ENCODE measurements around the gene TINCR.

The TINCR gene

DNA sequence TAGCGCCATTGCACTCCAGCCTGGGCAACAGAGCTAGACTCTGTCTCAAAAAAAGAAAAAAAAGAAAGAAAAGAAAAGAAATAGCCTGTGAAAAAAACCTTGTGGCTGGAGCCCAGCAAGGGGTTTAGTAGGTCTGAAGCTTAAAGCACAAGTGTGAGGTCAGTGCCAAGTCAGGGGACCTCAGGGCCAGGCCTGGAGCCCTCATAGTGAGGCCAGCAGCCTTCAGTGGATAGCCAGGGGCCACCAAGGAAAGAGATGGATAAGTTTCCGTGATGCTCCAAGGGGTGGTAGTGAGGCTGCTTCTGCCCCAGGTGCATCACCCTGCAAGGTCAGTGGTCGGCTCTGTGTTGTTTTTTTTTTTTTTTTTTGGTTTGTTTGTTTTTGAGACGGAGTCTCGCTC lies 12.9 kb downstream of the TINCR start:
- TF ChIP-seq, protein P1, sequence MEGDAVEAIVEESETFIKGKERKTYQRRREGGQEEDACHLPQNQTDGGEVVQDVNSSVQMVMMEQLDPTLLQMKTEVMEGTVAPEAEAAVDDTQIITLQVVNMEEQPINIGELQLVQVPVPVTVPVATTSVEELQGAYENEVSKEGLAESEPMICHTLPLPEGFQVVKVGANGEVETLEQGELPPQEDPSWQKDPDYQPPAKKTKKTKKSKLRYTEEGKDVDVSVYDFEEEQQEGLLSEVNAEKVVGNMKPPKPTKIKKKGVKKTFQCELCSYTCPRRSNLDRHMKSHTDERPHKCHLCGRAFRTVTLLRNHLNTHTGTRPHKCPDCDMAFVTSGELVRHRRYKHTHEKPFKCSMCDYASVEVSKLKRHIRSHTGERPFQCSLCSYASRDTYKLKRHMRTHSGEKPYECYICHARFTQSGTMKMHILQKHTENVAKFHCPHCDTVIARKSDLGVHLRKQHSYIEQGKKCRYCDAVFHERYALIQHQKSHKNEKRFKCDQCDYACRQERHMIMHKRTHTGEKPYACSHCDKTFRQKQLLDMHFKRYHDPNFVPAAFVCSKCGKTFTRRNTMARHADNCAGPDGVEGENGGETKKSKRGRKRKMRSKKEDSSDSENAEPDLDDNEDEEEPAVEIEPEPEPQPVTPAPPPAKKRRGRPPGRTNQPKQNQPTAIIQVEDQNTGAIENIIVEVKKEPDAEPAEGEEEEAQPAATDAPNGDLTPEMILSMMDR (IDR thresholded peaks at IDR 0.05; ENCODE audit: low read depth, low read length, missing control alignments) = no peak
- DNase-seq (ENCODE audit: low read depth) = no peak
- in situ Hi-C loops (cut with HindIII; ENCODE audit: low sequenced_read_pairs) = loop anchor here (10.0 kb wide), 1 partner anchor 70 kb away; no protein-coding TSS in a partner anchor
- H3K4me3 ChIP-seq (ENCODE audit: low read depth, low read length) = no peak overlapping the region

DNA sequence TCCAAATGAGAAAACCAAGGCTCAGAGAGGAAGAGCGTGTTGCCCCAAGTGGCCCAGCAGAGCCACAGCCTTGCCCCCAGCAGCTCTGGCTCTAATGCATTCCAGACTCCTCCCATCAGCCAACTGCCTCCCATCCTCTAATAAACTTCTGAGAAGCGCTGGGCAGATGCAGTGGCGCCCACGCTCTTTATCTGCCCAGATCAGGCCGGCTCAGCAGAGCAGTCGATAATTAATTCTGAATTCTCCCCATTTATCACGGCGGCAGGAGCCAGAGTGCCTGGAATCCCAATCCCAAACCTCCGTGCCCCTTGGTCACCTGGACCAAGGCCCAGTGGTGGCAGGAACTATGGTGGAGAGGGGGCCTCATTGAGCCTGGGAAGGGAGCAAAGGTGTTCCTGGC lies 13.9 kb downstream of the TINCR start:
- in situ Hi-C loops (cut with HindIII; ENCODE audit: low sequenced_read_pairs) = loop anchor here (10.0 kb wide), 1 partner anchor 69 kb away; no protein-coding TSS in a partner anchor
- TF ChIP-seq, protein P1 (IDR thresholded peaks at IDR 0.05; ENCODE audit: low read depth, low read length, missing control alignments) = no peak
- no peak overlapping the region for H3K4me3 ChIP-seq (ENCODE audit: low read depth, low read length)
- DNase-seq (ENCODE audit: low read depth) = no peak

- peak; percentile 19 for DNase-seq (ENCODE audit: low read depth)
- in situ Hi-C loops (cut with HindIII; ENCODE audit: low sequenced_read_pairs) = no loop called here
- no peak overlapping the region for H3K4me3 ChIP-seq (ENCODE audit: low read depth, low read length)
- TF ChIP-seq, protein P1 (IDR thresholded peaks at IDR 0.05; ENCODE audit: low read depth, low read length, missing control alignments) = peak; percentile 64
These were observed 19.9 kb downstream of the TINCR start for GRCh38 chr19:5547881-5548280.

DNA sequence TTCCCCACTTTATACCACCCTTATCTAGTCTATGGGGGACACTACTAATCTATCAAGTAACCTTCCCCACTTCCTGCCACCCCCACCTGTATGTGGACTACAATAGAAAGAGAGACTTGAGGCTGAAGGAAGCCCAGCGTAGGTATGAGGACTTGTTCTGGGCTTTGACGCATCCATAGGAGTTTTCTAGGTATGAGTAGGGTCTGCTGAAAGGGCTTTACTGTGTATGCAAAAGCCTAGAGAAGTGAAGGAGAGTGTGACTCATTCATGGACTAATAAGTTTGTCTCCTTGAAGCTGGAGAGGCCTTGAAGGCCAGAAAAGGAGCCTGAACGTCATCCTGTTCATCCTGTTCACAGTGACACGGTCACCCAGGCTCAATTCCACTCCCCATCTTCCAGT lies 21.8 kb downstream of the TINCR start:
- no peak overlapping the region for H3K4me3 ChIP-seq (ENCODE audit: low read depth, low read length)
- in situ Hi-C loops (cut with HindIII; ENCODE audit: low sequenced_read_pairs) = no loop called here
- TF ChIP-seq, protein P1 (IDR thresholded peaks at IDR 0.05; ENCODE audit: low read depth, low read length, missing control alignments) = no peak
- DNase-seq (ENCODE audit: low read depth) = no peak

DNA sequence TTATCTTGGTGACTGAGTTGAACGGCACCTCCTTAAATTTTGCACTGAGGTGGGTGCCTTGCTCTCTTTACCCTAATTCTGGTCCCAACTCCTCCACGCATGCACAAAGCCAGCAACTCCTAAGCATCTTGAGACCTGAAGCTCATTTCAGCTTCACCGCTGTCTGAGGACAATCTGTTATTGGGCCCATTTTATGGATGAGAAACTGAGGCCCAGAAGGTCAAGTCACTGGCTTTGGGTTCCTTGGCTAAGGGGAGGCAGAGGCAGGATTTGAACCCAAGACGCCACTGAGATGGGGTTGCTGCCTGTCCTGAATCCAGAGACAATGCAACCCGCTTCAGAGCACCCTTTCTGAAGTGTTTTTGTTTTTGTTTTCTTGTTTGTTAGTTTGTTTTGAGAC lies 22.7 kb downstream of the TINCR start:
- in situ Hi-C loops (cut with HindIII; ENCODE audit: low sequenced_read_pairs) = no loop called here
- TF ChIP-seq, protein P1 (IDR thresholded peaks at IDR 0.05; ENCODE audit: low read depth, low read length, missing control alignments) = no peak
- H3K4me3 ChIP-seq (ENCODE audit: low read depth, low read length) = no peak overlapping the region
- no peak for DNase-seq (ENCODE audit: low read depth)

DNA sequence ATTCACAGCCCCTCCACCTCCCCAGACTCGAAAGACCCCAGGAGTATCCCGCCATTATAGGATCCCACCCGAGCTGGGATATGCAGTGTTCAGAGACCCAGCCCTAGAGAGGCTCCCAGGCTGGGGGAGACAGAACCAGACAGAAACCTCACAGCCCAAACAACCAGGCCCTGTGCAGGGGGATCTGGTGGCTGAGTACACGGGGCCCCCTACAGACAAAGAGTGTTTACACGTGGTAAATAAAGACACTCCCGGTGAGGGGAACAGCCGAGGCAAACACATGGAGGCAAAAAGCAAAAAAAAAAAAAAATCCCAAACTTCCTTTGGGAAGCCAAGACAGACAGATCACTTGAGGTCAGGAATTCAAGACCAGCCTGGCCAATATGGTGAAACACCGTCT lies 25.1 kb downstream of the TINCR start:
- no peak overlapping the region for H3K4me3 ChIP-seq (ENCODE audit: low read depth, low read length)
- in situ Hi-C loops (cut with HindIII; ENCODE audit: low sequenced_read_pairs) = no loop called here
- TF ChIP-seq, protein P1 (IDR thresholded peaks at IDR 0.05; ENCODE audit: low read depth, low read length, missing control alignments) = no peak
- DNase-seq (ENCODE audit: low read depth) = no peak

GRCh38 chr19:5541456-5541855 lies 26.3 kb downstream of the TINCR start:
- no peak for DNase-seq (ENCODE audit: low read depth)
- TF ChIP-seq, protein P1 (IDR thresholded peaks at IDR 0.05; ENCODE audit: low read depth, low read length, missing control alignments) = no peak
- in situ Hi-C loops (cut with HindIII; ENCODE audit: low sequenced_read_pairs) = no loop called here
- H3K4me3 ChIP-seq (ENCODE audit: low read depth, low read length) = no peak overlapping the region
